H54 (cell line): ENCODE measurements around the gene ARSB.
"Not testable (repeated sequence)": the region's sequence is repeated elsewhere in the genome, so short reads cannot be mapped to it uniquely, and the experiment has no call there.

Source experiments
- DNase-seq: peaks from one replicate; pipeline ENCODE4 v3.0.0; 2011; ENCODE audit warnings: low spot score, mixed read lengths; ENCODE audit not compliant: insufficient read length
- FAIRE-seq: peaks from 3 replicates; lab custom pipeline; 2011; peaks lifted over from hg19 to GRCh38; lab: Jason Lieb, UNC
- POLR2A ChIP-seq: IDR thresholded peaks from 2 replicates; pipeline ENCODE4 v1.6.1; 2011; ENCODE audit warnings: low read depth, mild to moderate bottlenecking, low read length

The ARSB gene

GRCh38 chr5:78893940-78894677 lies 91.0 kb downstream of the ARSB start:
- no peak for FAIRE-seq
- no peak for DNase-seq
- TF ChIP-seq POLR2A = no peak

- TF ChIP-seq POLR2A = no peak
- DNase-seq = no peak
- FAIRE-seq = no peak
These were observed 94.3 kb downstream of the ARSB start for GRCh38 chr5:78890667-78891379.

GRCh38 chr5:78889369-78890140 lies 95.6 kb downstream of the ARSB start:
- no peak for TF ChIP-seq POLR2A
- FAIRE-seq = peak; percentile 62

GRCh38 chr5:78888580-78889368 lies 96.3 kb downstream of the ARSB start:
- TF ChIP-seq POLR2A = no peak
- FAIRE-seq (no peak), DNase-seq (no peak)

More at GRCh38 chr5:78889369-78890140, 95.6 kb downstream of the ARSB start:
- DNase-seq = peak; percentile 35

- TF ChIP-seq POLR2A = no peak
- DNase-seq = no peak
These were observed 97.6 kb downstream of the ARSB start for GRCh38 chr5:78887384-78888118.

GRCh38 chr5:78886341-78887230 lies 98.5 kb downstream of the ARSB start:
- TF ChIP-seq POLR2A = no peak
- no peak for FAIRE-seq

More at GRCh38 chr5:78887384-78888118, 97.6 kb downstream of the ARSB start:
- FAIRE-seq = no peak

GRCh38 chr5:78881884-78882283 lies 103.2 kb downstream of the ARSB start:
- TF ChIP-seq POLR2A = no peak
- DNase-seq (no peak), FAIRE-seq (no peak)

More at GRCh38 chr5:78886341-78887230, 98.5 kb downstream of the ARSB start:
- DNase-seq = no peak

GRCh38 chr5:78879516-78879915 lies 105.6 kb downstream of the ARSB start:
- FAIRE-seq = no peak
- TF ChIP-seq POLR2A = no peak
- DNase-seq = no peak

- FAIRE-seq, DNase-seq: not testable (repeated sequence)
These were observed 119.0 kb downstream of the ARSB start for GRCh38 chr5:78866076-78866475.

- FAIRE-seq = no peak
- no peak for DNase-seq
- TF ChIP-seq POLR2A = no peak
These were observed 126.7 kb downstream of the ARSB start for GRCh38 chr5:78858364-78858763.

GRCh38 chr5:78855026-78855425 lies 130.1 kb downstream of the ARSB start:
- FAIRE-seq = no peak

GRCh38 chr5:78851891-78852290 lies 133.2 kb downstream of the ARSB start:
- not testable (repeated sequence) for DNase-seq, FAIRE-seq

More at GRCh38 chr5:78855026-78855425, 130.1 kb downstream of the ARSB start:
- no peak for DNase-seq
- no peak for TF ChIP-seq POLR2A
